GM08714 (cell line): Measurements from ENCODE around the gene POC1A.

Source experiments
- H3K4me3 ChIP-seq: fragments of 200-500 bp; sonication (Bioruptor generic); 2 replicates; pipeline ENCODE4 v1.5.1; 2014; ENCODE audit warnings: mild to moderate bottlenecking, low read length, inconsistent platforms
- ZNF274 ChIP-seq: IDR thresholded peaks from 2 replicates; pipeline ENCODE4 v1.6.1; 2012; ENCODE audit warnings: mild to moderate bottlenecking, low read depth, low read length

The POC1A gene

GRCh38 chr3:52154135-52155094, at the start of gene POC1A:
POC1A (minus strand) TSS chr3:52154423; CDS start chr3:52154372, 51 bp downstream.
- peak within 1 kb of the TSS; percentile 80 for H3K4me3 ChIP-seq
- no peak for TF ChIP-seq ZNF274

GRCh38 chr3:52203701-52204100, 49.5 kb upstream of the POC1A start:
- H3K4me3 ChIP-seq, result no peak overlapping the region
- no peak for TF ChIP-seq ZNF274

- no peak overlapping the region for H3K4me3 ChIP-seq
- no peak for TF ChIP-seq ZNF274
Observed at GRCh38 chr3:52202384-52203077, 48.3 kb upstream of the POC1A start.

GRCh38 chr3:52200981-52201679, 46.9 kb upstream of the POC1A start:
- no peak overlapping the region for H3K4me3 ChIP-seq

GRCh38 chr3:52198643-52199608, 44.7 kb upstream of the POC1A start:
- H3K4me3 ChIP-seq, result peak overlapping the region; percentile 88
- TF ChIP-seq ZNF274, result no peak

More at GRCh38 chr3:52200981-52201679, 46.9 kb upstream of the POC1A start:
- TF ChIP-seq ZNF274, result no peak

- no peak for TF ChIP-seq ZNF274
- peak within 1 kb of the TSS; percentile 88 for H3K4me3 ChIP-seq
Observed at GRCh38 chr3:52197842-52198625, 43.8 kb upstream of the POC1A start, which contains the start of gene ALAS1. ALAS1 (plus strand) TSS chr3:52198160; CDS start chr3:52199242, 1,082 bp downstream.

GRCh38 chr3:52197499-52197841, 43.2 kb upstream of the POC1A start:
- TF ChIP-seq ZNF274, result no peak
- peak overlapping the region; percentile 29; the same call in 1 of the 2 replicates for H3K4me3 ChIP-seq

GRCh38 chr3:52196977-52197376, 42.8 kb upstream of the POC1A start:
- H3K4me3 ChIP-seq, result no peak overlapping the region
- no peak for TF ChIP-seq ZNF274

GRCh38 chr3:52195823-52196331, 41.7 kb upstream of the POC1A start:
- TF ChIP-seq ZNF274, result no peak
- no peak overlapping the region for H3K4me3 ChIP-seq

GRCh38 chr3:52195291-52195597, 41.0 kb upstream of the POC1A start:
- no peak for TF ChIP-seq ZNF274
- no peak overlapping the region for H3K4me3 ChIP-seq

- no peak overlapping the region for H3K4me3 ChIP-seq
- TF ChIP-seq ZNF274, result no peak
Observed at GRCh38 chr3:52194485-52195290, 40.5 kb upstream of the POC1A start.

- H3K4me3 ChIP-seq, result no peak overlapping the region
- TF ChIP-seq ZNF274, result no peak
Observed at GRCh38 chr3:52193065-52193464, 38.8 kb upstream of the POC1A start.

GRCh38 chr3:52191663-52192062, 37.4 kb upstream of the POC1A start:
- TF ChIP-seq ZNF274, result no peak
- no peak overlapping the region for H3K4me3 ChIP-seq
